SK-N-DZ (cell line): Measurements from ENCODE around the gene SIGLEC5.

Experiments
- DNase-seq: peaks from one replicate; pipeline ENCODE4 v3.0.0-alpha.2; 2015; ENCODE audit warnings: low spot score

SIGLEC5 gene

DNA sequence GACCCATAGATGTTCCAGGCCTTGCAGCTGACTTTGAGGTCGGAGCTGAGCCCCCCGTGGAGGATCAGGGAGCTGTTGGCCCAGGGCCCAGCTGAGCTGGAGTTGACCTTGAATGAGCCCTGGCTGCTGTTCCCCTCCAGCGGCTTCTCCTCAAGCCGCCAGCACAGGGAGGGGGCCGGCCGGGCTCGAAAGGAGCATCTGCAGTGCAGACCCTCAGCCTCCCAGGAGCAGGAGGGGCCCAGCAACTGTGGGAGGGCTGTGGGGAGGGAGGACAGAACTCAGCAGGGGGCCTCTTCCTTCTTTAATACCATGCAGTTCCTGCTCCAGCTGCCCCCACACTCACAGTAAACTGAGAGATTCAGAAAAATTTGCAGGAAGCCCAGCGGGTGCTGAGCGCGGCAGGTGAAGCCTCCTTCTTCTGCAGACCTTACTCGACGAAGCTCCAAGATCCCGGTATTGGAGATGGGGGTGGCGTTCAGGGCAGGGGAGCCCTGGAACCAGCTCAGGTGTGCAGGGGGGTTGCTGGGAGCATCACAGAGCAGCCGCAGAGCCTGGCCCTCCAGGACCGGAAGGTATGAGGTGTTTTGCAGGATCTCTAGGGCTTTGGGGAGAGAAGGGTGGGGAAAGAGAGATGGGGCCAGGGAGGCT is 2.6 kb downstream of the SIGLEC5 start:
- DNase-seq = no peak

DNA sequence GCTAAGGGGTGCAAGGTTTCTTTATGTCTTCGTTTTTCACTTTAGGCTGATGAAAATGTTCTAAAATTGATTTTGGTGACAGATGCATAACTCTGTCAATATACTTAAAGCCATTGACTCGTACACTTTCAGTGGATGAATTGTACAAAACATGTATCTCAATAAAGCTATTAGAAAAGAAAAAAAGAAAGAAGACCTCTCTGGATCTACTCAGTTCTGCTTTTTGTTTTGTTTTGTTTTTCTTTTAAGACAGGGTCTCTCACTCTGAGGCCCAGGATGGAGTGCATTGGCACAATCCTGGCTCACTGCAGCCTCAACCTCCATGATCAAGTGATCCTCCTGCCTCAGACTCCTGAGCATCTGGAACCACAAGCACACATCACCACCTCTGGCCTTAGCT is 3.5 kb downstream of the SIGLEC5 start:
- DNase-seq = no peak

DNA sequence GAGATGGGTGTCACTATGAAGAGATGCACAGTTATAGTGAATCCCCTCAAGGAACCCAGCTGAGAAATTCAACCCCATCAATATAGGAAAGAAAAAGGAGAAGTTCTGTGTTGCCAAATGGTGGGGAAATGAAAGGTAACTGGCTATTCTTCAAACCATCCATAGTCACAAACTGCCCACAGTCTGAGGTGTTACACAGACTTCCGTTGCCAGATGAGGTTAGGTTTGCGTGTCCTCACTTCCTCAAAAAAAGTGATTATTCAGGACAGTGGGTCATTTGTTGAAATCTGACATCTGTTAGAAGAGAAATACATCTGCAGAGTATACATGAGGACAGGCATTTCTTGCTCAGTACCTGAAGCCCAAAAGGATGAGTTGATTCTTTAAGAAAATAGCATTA is 9.0 kb downstream of the SIGLEC5 start:
- DNase-seq = no peak

DNA sequence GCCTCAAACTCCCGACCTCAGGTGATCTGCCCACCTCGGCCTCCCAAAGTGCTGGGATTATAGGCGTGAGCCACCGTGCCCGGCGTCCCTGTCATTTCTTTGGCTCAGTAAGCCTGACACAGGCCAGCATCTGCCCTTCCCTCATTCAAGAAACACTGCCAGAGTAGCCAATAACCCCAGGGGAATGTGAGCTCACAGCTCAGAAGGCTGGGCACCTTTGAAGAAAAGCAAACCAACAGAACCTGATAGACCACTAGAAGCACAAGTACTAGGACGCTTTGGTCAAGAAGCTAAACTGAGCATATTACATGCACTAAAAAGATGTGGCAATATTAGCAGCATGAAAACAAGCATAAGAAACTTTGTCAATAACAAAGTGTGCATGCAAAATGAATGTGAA is 14.2 kb downstream of the SIGLEC5 start:
- DNase-seq = no peak

DNA sequence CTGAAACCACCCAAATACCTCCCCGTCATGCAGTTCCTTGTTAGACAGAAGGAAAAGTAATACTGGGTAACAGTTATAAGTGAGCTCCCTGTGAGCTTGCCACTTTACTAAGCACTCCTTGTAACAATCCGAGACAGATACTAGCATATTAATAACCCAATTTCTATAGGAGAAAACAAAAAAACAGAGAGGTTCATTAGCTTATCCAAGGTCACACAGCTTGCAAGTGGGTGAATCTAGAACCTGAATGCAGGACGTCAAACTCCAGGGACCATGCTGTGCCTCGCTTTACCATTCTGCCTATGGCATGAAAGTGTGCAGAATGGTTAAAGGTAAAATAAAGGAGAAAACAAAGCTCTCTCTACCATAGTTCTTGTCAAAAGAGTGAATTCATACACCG is 15.4 kb downstream of the SIGLEC5 start:
- DNase-seq = no peak

DNA sequence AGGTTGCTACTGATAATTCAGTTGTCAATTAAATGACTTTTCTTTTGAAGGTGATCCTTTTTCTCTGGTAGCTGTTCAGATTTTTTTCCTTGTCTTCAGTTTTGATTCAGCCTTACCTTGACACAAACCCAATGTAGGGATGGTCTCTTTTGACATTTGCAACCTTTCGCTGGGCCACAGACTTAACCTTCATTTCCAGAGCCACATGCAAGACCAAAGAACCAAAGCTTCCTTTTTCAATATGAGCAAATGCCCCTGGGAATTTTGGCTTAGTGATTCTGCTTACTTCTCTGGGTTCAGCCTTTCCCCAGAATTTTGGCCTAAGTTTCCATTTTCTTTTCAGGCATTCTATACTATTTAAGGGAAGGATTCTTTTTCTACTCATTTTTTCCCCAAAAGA is 19.6 kb downstream of the SIGLEC5 start:
- no peak for DNase-seq

DNA sequence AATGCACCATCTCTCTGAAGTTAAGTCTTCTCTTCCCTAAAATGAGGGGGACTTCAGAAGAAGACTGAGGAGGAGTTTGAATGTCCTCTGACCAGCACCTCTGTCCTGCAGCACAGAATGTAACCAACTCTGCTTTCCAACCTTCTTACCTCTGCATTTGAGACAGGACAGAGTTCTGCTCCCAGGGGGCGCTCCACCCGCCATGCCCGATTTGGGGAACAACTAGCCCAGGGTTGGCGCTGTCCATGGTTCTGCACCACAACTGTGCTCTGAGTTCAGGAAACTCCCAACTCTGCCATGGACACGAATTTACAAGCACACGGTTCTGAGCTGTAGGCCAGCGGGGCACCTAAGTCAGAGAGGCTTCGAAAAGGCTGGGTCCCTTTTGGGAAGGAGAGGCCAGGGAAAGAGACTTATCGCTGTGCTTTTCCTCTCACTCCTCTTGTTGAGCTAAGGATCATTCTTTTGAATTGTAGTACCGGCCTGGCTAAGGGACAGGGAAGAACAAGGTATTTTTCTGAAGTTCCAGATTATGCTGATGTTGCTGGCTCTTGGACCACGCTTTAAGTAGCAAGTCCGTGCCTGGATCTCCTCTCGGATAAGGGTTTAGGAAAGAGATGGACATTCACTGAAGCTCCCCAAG is 22.2 kb downstream of the SIGLEC5 start:
- peak; percentile 1 for DNase-seq

DNA sequence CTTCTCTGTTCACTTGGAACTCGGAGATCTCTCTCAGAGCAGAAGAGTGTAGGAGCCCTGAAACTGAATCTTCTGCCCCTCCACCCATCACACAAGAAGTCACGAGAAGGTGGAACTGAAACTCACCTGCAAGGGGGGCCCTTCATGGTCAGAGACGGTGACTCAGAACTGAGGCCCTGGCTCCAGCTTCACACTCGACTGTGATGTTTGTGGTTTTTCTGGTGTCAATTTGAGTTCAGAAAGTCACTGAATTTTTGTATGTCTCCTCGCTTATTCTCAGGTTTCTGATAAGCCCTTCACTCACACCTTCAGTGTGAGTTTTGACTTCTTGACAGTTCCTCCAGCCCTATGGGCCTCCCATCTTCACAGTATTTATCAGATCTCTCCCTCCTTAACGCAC is 23.1 kb downstream of the SIGLEC5 start:
- no peak for DNase-seq

DNA sequence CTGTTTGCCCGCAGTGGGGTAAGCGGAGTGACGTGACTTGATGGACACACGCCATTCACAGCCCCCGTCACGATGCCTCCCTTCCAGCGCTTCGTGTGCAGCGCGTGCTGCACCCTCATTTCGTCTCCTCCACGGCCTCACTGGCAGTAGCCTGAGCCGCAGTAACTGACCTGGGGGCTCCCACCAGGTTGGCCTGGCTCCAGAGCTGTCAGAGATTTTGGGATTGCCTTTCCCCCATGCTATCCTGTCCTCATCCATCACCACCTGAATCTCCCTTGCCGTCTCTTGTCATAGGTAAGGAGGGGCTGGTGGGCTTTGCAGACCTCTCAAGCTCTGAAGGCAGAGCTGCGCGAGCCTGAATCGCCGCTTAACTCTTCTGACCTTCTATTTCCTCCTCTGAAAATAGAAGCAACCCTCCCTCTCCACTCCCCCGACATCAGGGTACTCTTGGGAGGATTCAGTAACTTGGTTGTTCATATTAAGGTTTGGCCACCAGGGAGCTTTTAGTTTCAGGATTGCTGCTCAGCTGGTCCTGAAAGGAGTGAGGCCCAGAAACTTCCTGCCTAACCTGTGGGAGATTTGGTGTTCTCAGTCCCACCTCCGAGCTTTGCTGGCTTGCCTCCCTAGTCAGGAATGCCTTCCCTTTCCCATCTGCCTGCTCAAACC is 27.9 kb downstream of the SIGLEC5 start:
- no peak for DNase-seq

DNA sequence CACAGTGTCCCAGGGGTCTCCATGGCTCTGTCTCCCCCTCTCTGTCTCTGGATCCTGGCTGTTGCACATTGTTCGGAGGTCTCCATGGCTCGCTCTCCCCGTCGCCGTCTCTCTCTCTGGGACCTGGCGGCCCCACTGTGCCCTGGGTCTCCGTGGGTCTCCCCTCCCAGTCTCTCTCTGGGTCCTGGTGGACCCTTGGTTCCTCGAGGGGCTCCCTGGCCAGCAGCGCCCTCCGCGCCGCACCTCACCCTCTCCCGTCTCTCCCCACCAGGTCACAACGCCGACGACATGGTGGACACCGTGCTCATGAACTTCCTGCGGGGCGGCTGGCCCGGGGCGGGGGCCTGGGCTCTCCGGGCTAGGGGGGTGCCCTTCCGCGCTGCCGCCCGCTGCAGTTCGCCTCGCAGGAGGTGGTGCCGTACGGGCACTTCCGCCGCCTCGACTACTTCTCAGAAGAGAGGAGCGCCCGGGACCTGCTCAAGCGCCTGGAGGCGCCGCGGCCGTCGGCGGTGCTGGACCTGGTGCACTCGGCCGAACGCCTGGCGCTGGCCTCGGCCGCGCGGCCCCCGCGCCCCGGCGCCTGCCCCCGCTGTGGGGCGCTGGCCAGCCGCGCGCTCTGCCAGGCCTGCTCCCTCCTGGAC is 29.1 kb downstream of the SIGLEC5 start:
- no peak for DNase-seq

DNA sequence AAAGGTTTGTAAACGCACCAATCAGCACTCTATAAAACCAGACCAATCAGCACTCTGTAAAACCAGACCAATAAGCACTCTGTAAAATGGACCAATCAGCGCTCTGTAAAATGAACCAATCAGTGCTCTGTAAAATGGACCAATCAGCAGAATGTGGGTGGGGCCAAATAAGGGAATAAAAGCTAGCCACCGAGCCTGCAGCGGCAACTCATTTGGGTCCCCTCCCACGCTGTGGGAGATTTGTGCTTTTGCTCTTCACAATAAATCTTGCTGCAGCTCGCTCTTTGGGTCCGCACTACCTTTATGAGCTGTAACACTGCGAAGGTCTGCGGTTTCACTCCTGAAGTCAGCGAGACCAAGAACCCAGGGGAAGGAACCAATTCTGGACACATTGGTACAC is 31.1 kb downstream of the SIGLEC5 start:
- no peak for DNase-seq

DNA sequence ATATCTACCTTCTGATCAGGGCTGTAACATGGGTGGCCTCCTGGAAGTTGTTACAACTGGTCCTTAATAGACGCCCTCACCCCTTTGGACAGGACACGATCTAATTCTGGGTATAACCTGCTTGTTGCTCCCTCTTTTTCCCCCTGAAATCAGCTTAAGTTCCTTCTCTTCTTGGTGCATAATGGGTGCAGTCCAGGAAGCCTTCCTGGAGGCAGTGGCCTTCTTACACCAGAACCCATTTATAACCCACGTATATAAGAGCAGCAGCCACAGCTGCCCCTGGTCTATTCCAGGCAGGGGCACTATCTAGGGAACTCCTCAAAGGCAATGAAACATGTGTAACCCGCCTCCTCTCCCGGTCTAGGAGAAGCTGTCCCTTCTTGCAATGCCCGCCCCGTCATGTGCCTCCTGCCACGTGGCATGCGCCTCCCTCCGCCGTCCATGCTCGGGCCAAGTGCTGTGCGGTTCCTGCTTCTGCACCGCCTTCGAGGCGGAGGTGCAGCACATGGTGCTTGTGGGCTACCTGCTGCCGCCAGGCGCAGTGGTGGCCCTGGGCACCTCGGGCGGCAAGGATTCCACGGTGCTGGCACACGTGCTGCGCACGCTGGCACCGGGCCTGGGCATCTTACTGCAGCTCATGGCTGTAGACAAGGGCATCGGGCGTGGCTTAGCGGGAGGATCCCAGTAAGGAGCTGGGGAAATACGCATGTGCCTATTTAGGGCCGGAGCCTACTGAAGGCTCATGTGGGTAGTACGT is 31.9 kb downstream of the SIGLEC5 start:
- no peak for DNase-seq

DNA sequence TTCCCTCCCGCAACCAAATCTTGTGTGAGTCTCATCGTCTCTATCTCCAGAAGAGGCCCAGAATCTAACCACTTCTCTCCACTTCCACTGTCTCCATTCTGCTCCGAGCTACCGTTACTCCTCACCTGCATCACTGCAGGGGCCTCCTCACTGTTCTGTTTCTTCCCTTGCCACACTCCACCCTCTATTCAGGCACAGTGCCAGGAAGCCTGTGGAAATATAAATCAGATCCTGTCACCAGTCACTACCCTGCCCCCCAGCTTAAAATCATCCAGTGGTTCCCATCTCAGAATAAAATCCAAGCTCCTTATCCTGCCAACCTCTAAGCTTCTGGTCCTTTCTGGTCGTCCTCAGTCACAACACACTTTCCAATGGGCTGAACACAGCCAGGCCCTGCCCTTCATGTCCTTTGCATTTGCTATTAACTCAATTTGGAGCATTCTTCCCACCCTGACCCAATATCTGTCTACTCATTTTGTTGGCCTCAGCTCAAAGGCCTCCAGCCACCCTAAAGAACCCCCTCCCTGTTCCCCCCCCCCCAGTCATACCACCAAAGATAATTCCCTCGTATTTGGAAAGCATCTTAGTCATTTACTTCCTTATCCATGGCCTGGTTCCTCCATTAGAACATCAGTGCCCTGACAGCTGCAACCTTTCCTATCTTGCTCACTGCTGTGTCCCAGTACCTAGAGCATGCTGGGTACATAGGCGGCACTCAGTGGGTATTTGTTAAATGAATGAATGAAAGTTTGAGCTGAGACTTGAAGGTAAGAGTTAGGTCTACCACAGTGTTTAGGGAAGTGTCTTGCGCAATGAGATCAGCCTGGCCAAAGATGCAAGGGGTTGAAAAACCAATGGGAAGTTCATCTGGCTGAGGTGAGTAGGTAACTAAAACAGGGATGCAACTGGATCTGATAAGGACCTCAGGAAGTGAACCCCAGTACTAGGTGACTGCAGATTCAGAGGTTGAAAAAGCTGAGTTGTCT is 34.7 kb downstream of the SIGLEC5 start:
- no peak for DNase-seq

DNA sequence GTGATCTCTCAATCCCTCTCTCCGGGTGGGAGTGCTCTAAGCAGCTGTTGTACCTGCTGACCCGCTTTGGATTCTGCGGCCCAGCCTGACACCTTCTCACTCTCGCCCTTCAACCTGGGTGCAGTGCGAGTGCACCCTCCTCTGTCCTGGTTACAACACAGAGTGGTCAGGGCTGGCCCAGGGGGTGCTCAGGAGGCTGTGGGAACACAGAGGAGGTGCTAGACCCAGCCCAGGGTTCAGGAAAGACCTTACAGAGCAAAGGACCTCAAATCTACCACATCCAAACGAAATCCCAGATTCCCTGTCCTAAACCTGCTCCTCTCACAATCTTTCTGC is 35.5 kb downstream of the SIGLEC5 start:
- no peak for DNase-seq

DNA sequence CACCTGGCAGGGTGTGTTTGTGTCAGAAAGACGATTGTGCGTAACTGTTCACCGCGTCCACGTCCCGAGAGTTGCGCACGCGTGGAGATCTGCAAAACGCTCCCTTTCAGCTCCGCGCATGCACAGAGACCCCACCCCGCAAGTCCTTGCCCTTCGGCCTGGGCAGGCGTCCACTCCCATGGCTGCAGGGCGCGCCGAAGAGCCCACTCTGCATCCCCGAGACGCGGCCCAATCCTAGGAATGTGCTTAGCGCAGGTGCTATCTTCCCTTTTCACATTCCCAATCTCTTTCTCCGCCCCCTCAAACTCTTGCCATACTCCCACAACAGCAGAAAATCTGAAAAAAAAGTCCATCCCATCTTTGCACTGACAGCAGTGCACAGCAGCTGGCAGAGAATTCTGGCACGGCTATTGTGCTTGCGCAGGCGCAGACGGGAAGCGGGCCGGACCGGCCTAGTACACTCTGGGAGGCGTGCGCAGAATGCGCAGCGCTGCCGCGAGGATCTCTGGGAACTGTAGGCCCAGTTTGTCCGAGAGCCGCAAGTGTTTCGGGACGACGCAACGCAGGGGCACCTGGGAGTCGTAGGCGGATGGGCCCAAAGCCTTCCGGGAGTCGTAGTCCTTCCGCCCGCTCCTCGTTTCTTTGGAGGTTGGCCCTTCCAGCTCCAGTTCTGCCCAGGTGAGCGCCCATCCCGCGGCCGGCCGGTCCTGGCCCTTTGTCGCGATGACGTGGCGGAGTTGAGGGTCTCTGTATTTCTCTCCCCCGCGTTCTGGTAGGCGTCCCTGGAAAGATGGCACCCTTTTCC is 36.0 kb downstream of the SIGLEC5 start:
- peak; percentile 90 for DNase-seq

DNA sequence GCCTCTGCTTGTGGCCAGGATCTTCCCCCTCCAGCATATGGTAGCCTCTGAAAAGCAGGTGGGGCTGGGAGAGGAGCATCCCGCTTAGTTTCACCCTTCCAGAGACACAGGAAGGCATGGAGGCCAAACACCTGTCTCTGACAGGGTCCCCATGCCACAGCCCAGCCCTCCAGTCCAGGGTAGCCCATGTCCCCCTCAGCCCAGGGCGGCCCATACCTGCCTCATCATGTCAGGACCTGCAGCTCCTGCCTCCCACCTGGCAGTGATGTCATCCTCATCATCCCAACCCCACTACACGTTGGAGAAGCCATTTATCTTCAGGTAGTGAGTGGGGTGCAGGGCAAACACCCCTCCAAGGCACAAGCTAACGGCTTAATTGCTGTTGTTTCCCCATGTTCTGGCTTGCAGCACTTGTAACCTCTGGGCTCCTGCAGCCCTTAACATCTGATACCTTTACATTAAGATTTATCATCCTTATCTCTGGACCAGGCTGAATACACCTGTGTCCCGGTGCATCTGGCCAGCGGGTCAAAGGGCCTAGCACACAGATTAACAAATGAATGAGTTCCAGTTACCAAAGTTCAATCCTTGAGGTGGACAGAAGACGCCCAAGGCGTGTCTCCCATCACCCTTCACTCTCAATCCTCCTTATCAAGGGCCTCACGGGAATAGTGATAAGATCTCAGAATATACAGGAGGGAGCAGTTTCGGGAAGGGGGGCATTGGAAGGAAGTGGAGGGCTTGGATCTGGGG is 36.9 kb downstream of the SIGLEC5 start:
- DNase-seq = peak; percentile 6

DNA sequence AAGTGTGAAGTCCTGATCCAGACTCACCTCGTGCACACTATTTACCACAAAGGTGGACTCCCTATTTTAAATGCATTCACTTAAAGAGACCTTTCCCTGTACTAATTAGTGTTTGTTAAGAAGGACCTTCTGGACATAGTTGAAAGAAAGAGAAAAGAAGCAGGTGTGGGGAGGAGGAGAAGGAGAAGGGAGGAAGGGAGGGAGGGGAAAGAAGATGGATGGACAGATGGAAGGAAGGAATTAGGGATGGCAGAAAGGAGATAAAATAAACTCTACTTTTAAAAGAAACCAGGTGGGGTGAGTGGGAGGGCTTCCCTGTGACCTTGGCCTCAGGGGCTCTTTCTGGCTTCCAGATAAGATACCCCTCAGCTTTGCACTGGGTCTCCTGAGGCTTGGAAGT is 37.7 kb downstream of the SIGLEC5 start:
- no peak for DNase-seq

DNA sequence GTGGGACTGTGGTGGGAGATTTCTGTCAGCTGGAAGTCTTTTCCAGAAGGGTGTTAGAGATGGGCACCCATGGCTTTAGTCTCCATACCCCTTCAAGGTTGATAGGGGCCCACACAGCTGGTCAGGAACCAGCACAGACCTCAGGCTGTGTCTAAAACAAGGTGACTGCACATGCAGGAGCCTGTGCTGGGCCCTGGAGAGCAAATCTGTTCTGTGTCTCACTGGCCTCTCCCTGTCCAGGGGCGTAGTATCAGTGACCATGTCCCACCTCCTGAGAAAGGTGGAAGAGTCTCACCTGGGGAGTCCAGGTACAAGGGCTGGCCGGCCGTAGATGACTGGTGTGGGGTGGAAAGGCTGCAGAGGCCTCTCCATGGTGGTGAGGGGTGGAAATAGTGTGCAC is 39.8 kb downstream of the SIGLEC5 start:
- no peak for DNase-seq

DNA sequence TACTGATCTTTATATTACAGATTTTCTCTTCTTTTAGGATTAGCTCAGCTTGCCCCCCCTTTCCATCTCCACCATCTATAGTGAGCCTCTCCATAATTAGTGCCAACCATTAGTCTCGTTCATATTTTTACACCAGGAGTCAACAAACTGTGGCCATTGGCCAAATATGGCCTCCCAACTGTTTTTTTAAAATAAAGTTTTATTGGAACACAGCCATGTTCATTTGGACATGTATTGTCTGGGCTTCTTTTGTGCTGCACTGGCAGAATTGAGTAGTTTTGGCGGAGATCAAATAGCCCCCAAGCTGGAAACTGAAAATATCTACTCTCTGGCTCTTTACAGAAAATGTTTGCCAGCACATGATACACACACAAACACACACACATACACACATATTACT is 40.7 kb downstream of the SIGLEC5 start:
- DNase-seq = no peak
